GM13977 (cell line): ENCODE results near the gene KIF2C.

Experiments
- DNase-seq: peaks from one replicate; pipeline ENCODE4 v3.0.0; 2012; ENCODE audit warnings: low spot score
- CTCF ChIP-seq: IDR thresholded peaks from 2 replicates; pipeline ENCODE4 v1.5.1; 2012; ENCODE audit warnings: mild to moderate bottlenecking, control low read depth; ENCODE audit not compliant: insufficient read depth; ENCODE audit errors: extremely low read depth, missing control alignments
- in situ Hi-C: fragments of 300-500 bp; cut with MboI; formaldehyde crosslinking; loops from one replicate; pipeline ENCODE4 v1.12.0; 2022; ENCODE audit warnings: low sequenced_read_pairs, low pct_unique_long_range_greater_than_20kb, mixed read lengths, inconsistent platforms; ENCODE audit not compliant: unreplicated experiment

The KIF2C gene

GRCh38 chr1:44802306-44803061 is 62.8 kb downstream of the KIF2C start:
- in situ Hi-C loops = no loop called here
- TF ChIP-seq CTCF = no peak
- no peak for DNase-seq

GRCh38 chr1:44803062-44803311 is 63.4 kb downstream of the KIF2C start:
- no peak for DNase-seq
- TF ChIP-seq CTCF = no peak
- in situ Hi-C loops = no loop called here

GRCh38 chr1:44803312-44804095 is 63.9 kb downstream of the KIF2C start:
- DNase-seq = no peak
- in situ Hi-C loops = no loop called here
- no peak for TF ChIP-seq CTCF

GRCh38 chr1:44805311-44806024 is 65.8 kb downstream of the KIF2C start:
- in situ Hi-C loops = no loop called here
- no peak for DNase-seq
- TF ChIP-seq CTCF = no peak

- no peak for TF ChIP-seq CTCF
- in situ Hi-C loops = no loop called here
- no peak for DNase-seq
Observed at GRCh38 chr1:44806025-44806703, 66.5 kb downstream of the KIF2C start.

GRCh38 chr1:44806704-44807363 is 67.2 kb downstream of the KIF2C start, which contains the start of gene DYNLT4:
Gene DYNLT4 (minus strand): TSS chr1:44807351. CDS start chr1:44806668, 683 bp downstream.
- no peak for TF ChIP-seq CTCF
- DNase-seq = no peak
- in situ Hi-C loops = no loop called here
